HG03139 (cell line): ENCODE results near the gene ATP2B3.

Experiments used
- ATAC-seq: cut with Tn5 transposase; IDR thresholded peaks from one replicate; pipeline ENCODE4 v1.9.1; 2021; ENCODE audit not compliant: unreplicated experiment

The ATP2B3 gene

GRCh38 chrX:153631907-153632594, 114.6 kb downstream of the ATP2B3 start:
- no peak for ATAC-seq
